HEK293T (cell line): Measurements from ENCODE around the gene SLC6A6.

Experiments
- CTCF ChIA-PET: fragments of 350-600 bp; formaldehyde crosslinking; extraction: SDS; loops from one replicate; lab custom pipeline; 2021; ENCODE audit warnings: antibody characterized with exemption, inconsistent platforms; lab: Yijun Ruan, JAX
- POLR2A ChIA-PET: fragments of 350-600 bp; formaldehyde crosslinking; extraction: SDS; loops from one replicate; lab custom pipeline; 2020; ENCODE audit warnings: antibody characterized with exemption, inconsistent platforms; lab: Yijun Ruan, JAX
- DNase-seq: peaks from one replicate; pipeline ENCODE4 v3.0.0; 2012; ENCODE audit warnings: mixed read lengths; ENCODE audit errors: extremely low spot score
- ARNT ChIP-seq: fragments of 450-650 bp; IDR thresholded peaks from 2 replicates; pipeline ENCODE4 v1.6.1; 2017; ENCODE audit warnings: mild to moderate bottlenecking
- BHLHE40 ChIP-seq: fragments of 450-650 bp; IDR thresholded peaks from 2 replicates; pipeline ENCODE4 v1.6.1; 2016; ENCODE audit warnings: mild to moderate bottlenecking, moderate library complexity, borderline replicate concordance
- CTBP1 ChIP-seq: fragments of 450-650 bp; IDR thresholded peaks from 2 replicates; pipeline ENCODE4 v1.6.1; 2016; ENCODE audit warnings: borderline replicate concordance
- ELF4 ChIP-seq: fragments of 450-650 bp; IDR thresholded peaks from 2 replicates; pipeline ENCODE4 v1.6.1; 2017; ENCODE audit warnings: antibody characterized with exemption
- FOXA1 ChIP-seq: fragments of 450-650 bp; IDR thresholded peaks from 2 replicates; pipeline ENCODE4 v1.6.1; 2016; ENCODE audit warnings: mild to moderate bottlenecking
- FOXK2 ChIP-seq: fragments of 450-650 bp; IDR thresholded peaks from 2 replicates; pipeline ENCODE4 v1.6.1; 2016; ENCODE audit warnings: mild to moderate bottlenecking
- FOXM1 ChIP-seq: fragments of 450-650 bp; IDR thresholded peaks from 2 replicates; pipeline ENCODE4 v1.6.1; 2017; ENCODE audit warnings: mild to moderate bottlenecking, borderline replicate concordance
- HDGF ChIP-seq: fragments of 450-650 bp; IDR thresholded peaks from 2 replicates; pipeline ENCODE4 v1.6.1; 2017; ENCODE audit warnings: antibody characterized with exemption, borderline replicate concordance
- L3MBTL2 ChIP-seq: fragments of 450-650 bp; conservative IDR thresholded peaks from 2 replicates; pipeline ENCODE4 v1.6.1; 2016; ENCODE audit warnings: mild to moderate bottlenecking
- LEF1 ChIP-seq: fragments of 450-650 bp; IDR thresholded peaks from 2 replicates; pipeline ENCODE4 v1.6.1; 2017; ENCODE audit warnings: mild to moderate bottlenecking, borderline replicate concordance
- NFRKB ChIP-seq: fragments of 450-650 bp; IDR thresholded peaks from 2 replicates; pipeline ENCODE4 v1.6.1; 2016; ENCODE audit warnings: mild to moderate bottlenecking, moderate library complexity
- PKNOX1 ChIP-seq: fragments of 450-650 bp; IDR thresholded peaks from 2 replicates; pipeline ENCODE4 v1.6.1; 2016
- SP1 ChIP-seq: fragments of 450-650 bp; IDR thresholded peaks from 2 replicates; pipeline ENCODE4 v1.6.1; 2017
- SUZ12 ChIP-seq: fragments of 450-650 bp; IDR thresholded peaks from 2 replicates; pipeline ENCODE4 v1.6.1; 2016; ENCODE audit warnings: mild to moderate bottlenecking
- TARDBP ChIP-seq: fragments of 450-650 bp; IDR thresholded peaks from 2 replicates; pipeline ENCODE4 v1.6.1; 2016
- ZNF384 ChIP-seq: fragments of 450-650 bp; IDR thresholded peaks from 2 replicates; pipeline ENCODE4 v1.6.1; 2016

The SLC6A6 gene

GRCh38 chr3:14490255-14490654, 87.8 kb downstream of the SLC6A6 start:
- ChIA-PET POLR2A (no interaction called here), CTCF (interaction anchor here (0.5 kb wide), 1 partner anchor 22 kb away, joined by 6 read pairs; no protein-coding TSS in a partner anchor)
- no peak for TF ChIP-seq BHLHE40
- DNase-seq = no peak

DNA sequence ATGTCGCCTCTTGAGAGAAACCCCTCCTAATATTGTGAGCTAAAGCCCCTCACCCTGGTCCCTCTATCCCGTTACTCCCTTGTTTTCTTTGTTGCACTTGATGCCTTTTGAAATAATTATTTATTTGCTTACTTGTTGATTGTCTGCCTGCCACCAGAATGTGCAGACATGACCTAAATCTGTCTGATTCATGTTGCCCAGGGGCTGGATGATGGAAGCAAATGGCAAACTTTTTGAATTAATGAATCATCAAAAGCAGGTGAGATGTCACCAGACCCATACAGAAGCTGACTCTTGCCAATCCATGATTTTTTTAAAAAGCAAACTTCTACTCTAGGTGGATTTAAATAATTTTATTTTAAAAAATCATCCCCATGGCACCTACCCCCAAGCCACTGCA, 88.4 kb downstream of the SLC6A6 start:
- POLR2A ChIA-PET = no interaction called here
- CTCF ChIA-PET = no interaction called here
- no peak for DNase-seq
- TF ChIP-seq L3MBTL2 = no peak
- TF ChIP-seq HDGF = no peak
- no peak for TF ChIP-seq LEF1
- TF ChIP-seq ZNF384 = no peak

DNA sequence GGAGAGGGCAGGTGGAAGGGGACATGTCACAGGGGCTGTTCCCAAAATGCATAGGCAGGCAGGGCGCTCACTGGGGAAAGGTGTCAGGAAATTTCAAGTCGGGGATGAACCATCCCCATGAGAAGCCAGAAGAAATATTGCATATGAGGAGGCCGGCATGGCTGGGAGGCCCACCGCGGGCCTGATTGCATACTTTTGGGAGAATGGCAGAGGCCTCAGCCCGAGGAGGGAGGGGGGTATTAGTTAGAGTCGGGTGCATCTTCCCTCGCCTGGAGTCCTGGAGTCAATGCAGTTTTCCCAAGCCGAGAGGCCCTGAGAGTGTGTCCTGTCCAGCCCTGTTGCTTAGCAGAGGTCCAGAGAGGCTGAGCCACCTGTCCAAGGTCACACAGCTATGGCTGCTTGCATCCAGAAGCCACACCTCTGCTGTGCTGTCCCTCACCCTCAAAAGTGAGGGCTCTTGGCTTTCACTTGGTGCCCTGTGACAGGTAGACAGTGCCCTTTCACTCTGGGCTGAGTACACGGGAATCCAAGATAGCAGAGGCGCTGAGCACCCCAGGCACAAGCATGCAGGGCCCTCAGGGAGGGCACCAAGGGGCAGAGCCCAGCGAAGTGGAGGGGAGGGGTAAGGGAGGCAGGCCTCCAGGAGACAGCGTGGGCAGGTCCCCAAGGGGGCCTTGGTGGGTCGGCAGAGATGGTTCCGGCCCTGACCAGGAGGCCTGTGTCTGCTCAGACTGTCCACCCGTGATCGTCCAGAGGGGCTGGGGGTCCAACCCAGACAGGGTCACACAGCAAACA, 89.2 kb downstream of the SLC6A6 start:
- POLR2A ChIA-PET = no interaction called here
- TF ChIP-seq NFRKB = no peak
- no peak for TF ChIP-seq ELF4
- TF ChIP-seq SUZ12 = no peak
- TF ChIP-seq SP1 = no peak
- TF ChIP-seq L3MBTL2 = no peak
- TF ChIP-seq FOXM1 = no peak
- TF ChIP-seq FOXA1 = no peak
- TF ChIP-seq CTBP1 = no peak
- no peak for TF ChIP-seq TARDBP
- no peak for TF ChIP-seq FOXK2
- no peak for TF ChIP-seq LEF1
- TF ChIP-seq PKNOX1 = no peak
- no peak for TF ChIP-seq BHLHE40
- no peak for TF ChIP-seq ZNF384
- no peak for TF ChIP-seq ARNT
- no peak for TF ChIP-seq HDGF
- no peak for DNase-seq
- CTCF ChIA-PET = no interaction called here

DNA sequence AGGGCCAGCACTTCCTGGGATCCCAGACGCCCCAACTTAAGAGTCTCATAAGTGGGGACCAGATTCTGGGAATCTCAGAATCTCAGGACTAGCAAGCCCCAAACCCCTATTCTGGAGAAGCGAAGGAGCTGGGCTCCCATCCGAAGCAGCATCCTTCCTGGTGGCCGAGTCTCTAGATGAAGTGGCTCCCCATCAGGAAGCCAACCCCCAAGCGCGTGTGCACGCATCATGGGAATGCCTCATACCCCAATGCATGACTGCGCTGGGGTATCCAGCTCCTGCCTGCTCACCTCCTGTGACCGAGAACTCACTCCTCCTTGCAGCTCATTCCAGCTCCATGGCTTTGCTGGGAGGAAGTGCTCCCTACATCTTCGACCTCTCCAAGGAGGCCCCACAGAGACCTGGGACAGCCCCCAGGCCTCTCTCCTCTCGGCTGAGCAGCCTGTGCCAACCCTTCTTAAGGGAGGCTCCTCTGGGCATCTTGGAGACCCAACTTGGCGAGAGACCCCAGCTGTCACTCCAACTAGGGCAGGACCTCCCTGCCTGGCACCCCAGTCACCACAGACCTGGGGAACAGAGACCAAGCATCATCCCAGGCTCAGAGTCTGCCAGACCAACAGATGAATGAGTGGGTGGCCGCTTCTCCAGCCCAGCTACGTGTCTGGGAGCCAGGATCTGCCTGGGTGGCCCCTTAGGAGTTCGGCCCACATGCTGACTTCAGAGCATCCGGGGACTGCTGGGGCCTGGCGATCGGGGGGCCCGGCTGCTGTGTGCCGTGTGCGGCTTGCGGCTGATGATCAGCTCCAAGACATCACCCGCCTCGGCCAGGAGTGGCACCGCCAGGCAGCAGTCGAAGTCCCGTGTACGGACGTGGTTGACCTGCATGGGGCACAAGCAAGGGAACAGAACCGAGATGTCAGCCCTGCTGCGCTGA, 90.8 kb downstream of the SLC6A6 start:
- TF ChIP-seq CTBP1 = no peak
- no peak for TF ChIP-seq SUZ12
- no peak for TF ChIP-seq FOXK2
- no peak for TF ChIP-seq TARDBP
- no peak for TF ChIP-seq FOXA1
- no peak for TF ChIP-seq LEF1
- TF ChIP-seq SP1 = no peak
- no peak for TF ChIP-seq ZNF384
- no peak for TF ChIP-seq ELF4
- no peak for TF ChIP-seq PKNOX1
- TF ChIP-seq L3MBTL2 = no peak
- no peak for DNase-seq
- CTCF ChIA-PET = no interaction called here
- POLR2A ChIA-PET = no interaction called here

DNA sequence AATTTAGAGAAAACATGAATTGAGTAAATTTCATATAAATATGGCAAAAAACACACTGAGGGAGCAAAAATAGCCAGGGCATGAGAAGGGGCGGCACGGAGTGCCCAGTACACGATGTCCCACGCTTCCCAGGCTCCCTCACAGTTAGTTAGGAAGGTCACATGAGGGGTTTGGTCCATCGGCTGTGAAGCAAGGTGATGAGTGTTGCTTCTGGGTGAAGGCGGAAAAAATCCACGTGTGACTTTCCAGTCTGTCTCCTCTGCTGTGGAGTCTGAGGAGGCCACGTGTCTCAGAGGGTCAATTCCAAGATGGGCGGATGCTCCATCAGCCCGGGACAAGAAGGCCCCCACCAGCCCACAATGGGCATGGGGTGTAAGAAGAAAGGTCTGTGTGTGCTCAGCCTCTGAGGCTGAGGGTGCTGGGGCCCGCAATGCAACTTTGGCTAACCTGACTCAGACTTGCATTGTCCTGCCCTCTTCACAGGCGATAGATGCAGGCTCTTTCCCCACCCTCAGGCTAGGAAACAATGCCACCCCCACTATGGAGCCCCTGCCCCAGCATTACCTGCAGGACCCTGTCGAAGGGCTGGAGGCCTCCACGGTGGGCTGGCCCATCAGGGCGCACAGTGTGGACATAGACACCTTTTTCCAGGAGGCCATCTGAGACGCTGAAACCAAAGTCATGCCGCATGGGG, 92.0 kb downstream of the SLC6A6 start:
- ChIA-PET CTCF (no interaction called here), POLR2A (no interaction called here)
- DNase-seq = no peak
- TF ChIP-seq HDGF (no peak), PKNOX1 (no peak), FOXA1 (no peak), NFRKB (no peak), CTBP1 (no peak), L3MBTL2 (no peak), SP1 (no peak), BHLHE40 (no peak), ZNF384 (no peak), ARNT (no peak), SUZ12 (no peak), FOXM1 (no peak)

GRCh38 chr3:14494973-14495300, 92.5 kb downstream of the SLC6A6 start:
- DNase-seq = no peak
- POLR2A ChIA-PET = no interaction called here
- TF ChIP-seq BHLHE40 (no peak), LEF1 (no peak), ELF4 (no peak), ZNF384 (no peak), SUZ12 (no peak), ARNT (no peak), PKNOX1 (no peak), FOXA1 (no peak), HDGF (no peak), L3MBTL2 (no peak), FOXK2 (no peak), NFRKB (no peak), FOXM1 (no peak), SP1 (no peak), TARDBP (no peak), CTBP1 (no peak)
- CTCF ChIA-PET = no interaction called here
